Activated CD4-positive, alpha-beta memory T cell treated with anti-CD3 and anti-CD28 coated beads for 36 hours (primary cell): ENCODE data around the gene COMP. TPM values are rescaled to one million over a fixed set of nuclear protein-coding genes. Genes with fewer than 3 reads are reported as not detected.
"Not testable (repeated sequence)": the region's sequence is repeated elsewhere in the genome, so short reads cannot be mapped to it uniquely, and the experiment has no call there.

Experiments
- CTCF ChIA-PET: fragments of 350-600 bp; sonication (Branson Sonifier 250); formaldehyde crosslinking; loops from one replicate; lab custom pipeline; 2021; ENCODE audit warnings: antibody characterized with exemption, inconsistent platforms; lab: Charles Lee
- POLR2A ChIA-PET: fragments of 350-600 bp; sonication (Branson Sonifier 250); formaldehyde crosslinking; loops from one replicate; lab custom pipeline; 2021; ENCODE audit warnings: antibody characterized with exemption; lab: Charles Lee
- DNase-seq: peaks from one replicate; pipeline ENCODE4 v3.0.0-alpha.2; 2020
- H3K27ac Mint-ChIP-seq: one replicate; pipeline ENCODE4 v1.8.0; 2021; ENCODE audit warnings: mixed read lengths
- H3K27me3 Mint-ChIP-seq: one replicate; pipeline ENCODE4 v1.8.0; 2021; ENCODE audit warnings: mixed read lengths
- H3K36me3 Mint-ChIP-seq: one replicate; pipeline ENCODE4 v1.8.0; 2021; ENCODE audit warnings: mixed read lengths
- H3K4me1 Mint-ChIP-seq: one replicate; pipeline ENCODE4 v1.8.0; 2021; ENCODE audit warnings: low read depth, mixed read lengths
- H3K4me3 Mint-ChIP-seq: one replicate; pipeline ENCODE4 v1.8.0; 2021; ENCODE audit warnings: mild to moderate bottlenecking, mixed read lengths
- H3K9me3 Mint-ChIP-seq: one replicate; pipeline ENCODE4 v1.8.0; 2021; ENCODE audit warnings: mixed read lengths
- intact Hi-C: fragments of 100-400 bp; cut with micrococcal nuclease; formaldehyde crosslinking; loops from one replicate; pipeline ENCODE4 v1.15.1; 2023
- total RNA-seq, 2 experiments: library from RNA; stranded (reverse); gene quantifications; one replicate each; pipeline ENCODE4 v1.2.3, GENCODE V29; 2021

The COMP gene
- total RNA-seq, 2 experiments from 2014 or later = not detected

DNA sequence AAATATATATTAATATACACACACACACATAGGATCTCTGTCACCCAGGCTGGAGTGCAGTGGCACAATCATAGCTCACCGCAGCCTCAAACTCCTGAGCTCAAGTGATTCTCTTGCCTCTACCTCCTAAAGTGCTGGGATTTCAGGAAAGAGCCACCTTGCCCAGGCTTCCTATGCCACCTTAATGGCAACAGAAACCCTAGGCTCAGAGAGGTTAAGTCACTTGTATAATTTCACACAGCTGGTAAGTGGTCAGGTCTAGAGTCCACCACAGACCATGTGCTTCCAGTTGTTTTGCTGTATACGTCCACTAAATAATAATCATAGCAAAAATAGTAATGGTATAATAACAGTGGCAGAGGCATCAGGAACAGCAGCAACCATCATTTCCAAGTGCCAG, 39.4 kb upstream of the COMP start:
- no peak for DNase-seq
- POLR2A ChIA-PET = interaction anchor here (3.5 kb wide), 1 partner anchor 15 kb away, joined by 53 read pairs; no protein-coding TSS in a partner anchor
- H3K27ac Mint-ChIP-seq = no peak overlapping the region
- CTCF ChIA-PET = interaction anchor here (1.8 to 14.0 kb wide), 3 partner anchors 15 to 242 kb away, joined by 5 to 135 read pairs (median 5); partner anchors contain the start of gene REX1BD
- no peaks in the 10 kb centered on the region for H3K27me3 Mint-ChIP-seq
- H3K36me3 Mint-ChIP-seq = peaks cover 20% of the 10 kb centered on the region
- intact Hi-C loops = loop anchor here (5.0 kb wide), 4 partner anchors 87 to 243 kb away; partner anchors contain the start of genes COPE, CRTC1, DDX49 and KLHL26
- H3K4me3 Mint-ChIP-seq = no peak overlapping the region
- H3K9me3 Mint-ChIP-seq = peaks cover 4% of the 10 kb centered on the region
- H3K4me1 Mint-ChIP-seq = peaks cover 20% of the 10 kb centered on the region

DNA sequence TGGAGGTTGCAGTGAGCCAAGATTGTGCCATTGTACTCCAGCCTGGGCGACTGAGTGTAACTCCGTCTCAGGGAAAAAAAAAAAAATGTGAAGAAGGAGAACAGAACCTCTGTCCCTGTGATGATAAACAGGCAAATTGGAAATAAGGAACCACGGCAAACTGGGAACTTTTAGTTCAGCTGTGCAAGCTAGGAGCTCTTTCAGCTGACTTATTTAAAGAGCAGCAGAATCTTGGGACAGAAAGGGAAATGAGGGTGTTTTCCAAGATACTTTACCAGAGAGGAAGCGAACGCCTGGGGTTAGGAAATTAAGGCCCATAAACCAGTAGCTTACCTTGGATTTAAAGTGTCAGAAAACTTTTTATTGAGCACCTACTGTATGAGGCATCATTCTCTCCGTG, 37.7 kb upstream of the COMP start:
- intact Hi-C loops = no loop called here
- DNase-seq = no peak
- ChIA-PET POLR2A (interaction anchor here (0.7 kb wide), 1 partner anchor 13 kb away, joined by 3 read pairs; no protein-coding TSS in a partner anchor), CTCF (interaction anchor here (0.6 to 14.0 kb wide), 4 partner anchors 10 to 69 kb away, joined by 3 to 135 read pairs (median 4); no protein-coding TSS in a partner anchor)
- H3K9me3 Mint-ChIP-seq = peaks cover 4% of the 10 kb centered on the region
- H3K4me3 Mint-ChIP-seq = no peak overlapping the region
- H3K36me3 Mint-ChIP-seq = peaks cover 8% of the 10 kb centered on the region
- no peaks in the 10 kb centered on the region for H3K27me3 Mint-ChIP-seq
- H3K4me1 Mint-ChIP-seq = peaks cover 5% of the 10 kb centered on the region
- no peak overlapping the region for H3K27ac Mint-ChIP-seq

DNA sequence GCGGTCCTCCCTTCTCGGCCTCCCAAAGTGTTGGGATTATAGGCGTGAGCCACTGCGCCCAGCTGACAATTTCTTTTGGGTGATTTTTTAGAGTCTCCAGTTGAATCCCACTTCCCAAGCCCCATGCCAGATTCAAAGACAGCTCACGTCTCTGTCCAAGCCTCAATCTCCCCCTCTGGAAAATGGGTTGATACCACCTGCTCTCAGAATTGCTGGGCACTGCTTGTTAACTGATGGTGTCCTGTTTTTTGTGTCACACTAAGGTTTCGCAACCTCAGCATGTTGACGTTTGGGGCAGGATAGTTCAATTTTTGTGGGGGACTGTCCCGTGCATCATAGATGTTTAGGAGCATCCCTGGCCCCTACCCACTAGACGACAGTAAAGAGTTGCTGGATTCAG, 26.5 kb upstream of the COMP start:
- no peaks in the 10 kb centered on the region for H3K4me1 Mint-ChIP-seq
- no peak overlapping the region for H3K27ac Mint-ChIP-seq
- POLR2A ChIA-PET = no interaction called here
- no peak for DNase-seq
- no peaks in the 10 kb centered on the region for H3K36me3 Mint-ChIP-seq
- no peak overlapping the region for H3K4me3 Mint-ChIP-seq
- no peaks in the 10 kb centered on the region for H3K27me3 Mint-ChIP-seq
- H3K9me3 Mint-ChIP-seq = no peaks in the 10 kb centered on the region
- CTCF ChIA-PET = no interaction called here
- intact Hi-C loops = no loop called here

DNA sequence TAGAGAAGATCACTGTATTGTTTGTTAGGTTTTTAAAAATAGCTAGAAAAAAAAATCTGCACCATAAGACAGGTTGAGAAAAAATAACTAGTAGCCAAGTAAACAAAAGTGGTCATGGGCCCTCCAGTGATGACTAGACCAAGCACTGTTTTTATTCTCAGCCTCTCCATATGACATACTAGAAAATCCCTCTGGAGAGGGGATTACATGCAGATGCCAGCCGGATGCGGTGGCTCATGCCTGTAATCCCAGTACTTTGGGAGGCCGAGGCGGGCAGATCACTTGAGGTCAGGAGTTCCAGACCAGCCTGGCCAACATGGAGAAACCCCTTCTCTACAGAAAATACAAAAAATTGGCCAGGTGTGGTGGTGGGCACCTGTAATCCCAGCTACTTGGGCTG, 25.5 kb upstream of the COMP start:
- DNase-seq, intact Hi-C loops, H3K4me3 Mint-ChIP-seq, POLR2A ChIA-PET, H3K9me3 Mint-ChIP-seq, H3K36me3 Mint-ChIP-seq, H3K27me3 Mint-ChIP-seq, CTCF ChIA-PET, H3K27ac Mint-ChIP-seq, H3K4me1 Mint-ChIP-seq: not testable (repeated sequence)

DNA sequence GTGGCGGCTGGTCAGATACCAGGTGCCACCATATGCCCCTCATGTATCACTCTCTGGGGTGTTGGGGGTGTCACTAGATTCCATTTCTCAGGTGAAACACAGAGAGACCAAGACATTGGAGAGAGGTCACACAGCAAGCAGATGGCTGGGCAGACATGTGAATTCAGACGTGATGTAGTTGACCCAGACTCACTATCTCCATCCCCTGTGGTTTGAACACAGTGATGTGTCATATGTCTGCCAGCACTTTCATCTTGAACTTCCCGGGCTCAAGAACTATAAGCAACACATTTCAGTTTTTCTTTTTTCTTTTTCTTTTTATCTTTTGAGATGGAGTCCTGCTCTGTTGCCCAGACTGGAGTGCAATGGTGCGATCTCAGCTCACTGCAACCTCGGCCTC, 24.6 kb upstream of the COMP start:
- Mint-ChIP-seq H3K27me3 (no peaks in the 10 kb centered on the region), H3K4me3 (no peak overlapping the region), H3K4me1 (no peaks in the 10 kb centered on the region), H3K36me3 (no peaks in the 10 kb centered on the region), H3K27ac (no peak overlapping the region), H3K9me3 (no peaks in the 10 kb centered on the region)
- no peak for DNase-seq
- ChIA-PET CTCF (interaction anchor here (0.6 kb wide), 1 partner anchor 33 kb away, joined by 3 read pairs; no protein-coding TSS in a partner anchor), POLR2A (interaction anchor here (0.7 kb wide), 1 partner anchor 182 kb away, joined by 3 read pairs; no protein-coding TSS in a partner anchor)
- intact Hi-C loops = no loop called here

DNA sequence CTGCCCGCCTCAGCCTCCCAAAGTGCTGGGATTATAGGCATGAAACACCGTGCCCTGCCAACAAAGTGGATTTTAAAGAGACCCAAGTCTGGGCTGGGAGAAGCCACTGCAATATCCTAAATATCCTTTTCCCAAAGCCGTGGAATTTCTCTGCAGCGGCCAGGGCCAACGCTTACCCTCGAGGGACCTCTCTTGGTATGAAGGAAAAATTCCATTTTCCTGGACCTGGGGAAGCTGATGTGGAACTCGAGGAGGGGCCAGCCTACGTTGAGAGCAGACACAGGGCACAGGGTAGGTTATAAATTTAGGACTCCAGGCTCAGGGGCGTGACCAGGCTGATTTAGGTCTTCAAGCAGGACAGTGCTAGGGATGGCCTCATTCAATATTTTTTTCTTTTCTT, 23.0 kb upstream of the COMP start:
- H3K4me1 Mint-ChIP-seq = peaks cover 3% of the 10 kb centered on the region
- H3K27me3 Mint-ChIP-seq = no peaks in the 10 kb centered on the region
- intact Hi-C loops = no loop called here
- ChIA-PET CTCF (no interaction called here), POLR2A (no interaction called here)
- H3K27ac Mint-ChIP-seq = no peak overlapping the region
- no peaks in the 10 kb centered on the region for H3K9me3 Mint-ChIP-seq
- H3K4me3 Mint-ChIP-seq = no peak overlapping the region
- no peaks in the 10 kb centered on the region for H3K36me3 Mint-ChIP-seq
- DNase-seq = no peak

DNA sequence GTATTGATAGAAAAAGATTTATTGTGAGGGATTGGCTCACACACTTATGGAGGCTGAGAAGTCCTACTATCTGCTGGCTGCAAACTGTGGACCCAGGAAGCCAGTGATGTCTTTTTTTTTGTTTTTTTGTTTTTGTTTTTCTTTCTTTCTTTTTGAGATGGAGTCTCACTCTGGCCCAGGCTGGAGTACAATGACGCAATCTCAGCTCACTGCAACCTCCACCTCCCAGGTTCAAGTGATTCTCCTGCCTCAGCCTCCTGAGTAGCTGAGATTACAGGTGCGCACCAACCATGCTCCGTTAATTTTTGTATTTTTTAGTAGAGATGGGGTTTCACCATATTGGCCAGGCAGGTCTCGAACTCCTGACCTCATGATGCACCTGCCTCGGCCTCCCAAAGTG, 20.5 kb upstream of the COMP start:
- H3K27ac Mint-ChIP-seq, H3K27me3 Mint-ChIP-seq, POLR2A ChIA-PET, H3K4me1 Mint-ChIP-seq, DNase-seq, H3K9me3 Mint-ChIP-seq, H3K4me3 Mint-ChIP-seq, intact Hi-C loops, H3K36me3 Mint-ChIP-seq: not testable (repeated sequence)
- CTCF ChIA-PET = interaction anchor here (1.6 kb wide), 1 partner anchor 35 kb away, joined by 6 read pairs; no protein-coding TSS in a partner anchor

DNA sequence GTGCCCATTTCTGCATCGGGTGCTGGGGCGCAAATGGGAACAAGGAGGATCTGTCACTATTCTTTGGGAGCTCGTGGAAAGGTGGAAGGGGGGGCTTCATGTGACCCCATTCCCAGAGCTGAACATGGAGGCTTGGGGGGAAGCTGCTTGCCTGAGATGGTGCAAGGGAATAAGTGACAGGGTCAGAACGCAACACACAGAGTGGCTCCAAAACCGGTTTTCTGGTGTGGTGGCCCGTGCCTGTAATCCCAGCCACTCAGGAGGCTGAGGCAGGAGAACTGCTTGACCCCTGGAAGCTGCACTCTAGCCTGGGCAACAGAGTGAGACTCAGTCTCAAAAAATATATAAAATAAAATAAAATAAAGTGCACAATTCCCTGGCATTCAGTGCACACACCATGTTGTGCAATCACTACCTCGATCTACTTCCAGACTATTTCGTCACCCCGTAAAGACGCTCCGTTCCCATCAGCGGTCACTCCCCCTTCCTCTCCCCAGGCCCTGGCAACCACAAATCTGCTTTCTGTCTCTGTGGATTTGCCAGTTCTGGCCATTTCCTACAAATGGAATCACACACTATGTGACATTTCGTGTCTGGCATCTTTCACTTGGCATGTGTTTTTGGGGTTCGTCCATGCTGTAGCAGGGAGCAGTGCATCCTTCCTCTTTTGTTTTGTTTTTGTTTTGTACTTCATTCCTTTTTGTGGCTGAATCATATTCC, 18.2 kb upstream of the COMP start:
- Mint-ChIP-seq H3K27me3 (peaks cover 3% of the 10 kb centered on the region), H3K4me1 (peaks cover 3% of the 10 kb centered on the region), H3K36me3 (no peaks in the 10 kb centered on the region), H3K4me3 (no peak overlapping the region), H3K9me3 (no peaks in the 10 kb centered on the region), H3K27ac (no peak overlapping the region)
- POLR2A ChIA-PET = no interaction called here
- CTCF ChIA-PET = interaction anchor here (1.2 kb wide), 1 partner anchor 38 kb away, joined by 3 read pairs; no protein-coding TSS in a partner anchor
- DNase-seq = no peak
- intact Hi-C loops = no loop called here

DNA sequence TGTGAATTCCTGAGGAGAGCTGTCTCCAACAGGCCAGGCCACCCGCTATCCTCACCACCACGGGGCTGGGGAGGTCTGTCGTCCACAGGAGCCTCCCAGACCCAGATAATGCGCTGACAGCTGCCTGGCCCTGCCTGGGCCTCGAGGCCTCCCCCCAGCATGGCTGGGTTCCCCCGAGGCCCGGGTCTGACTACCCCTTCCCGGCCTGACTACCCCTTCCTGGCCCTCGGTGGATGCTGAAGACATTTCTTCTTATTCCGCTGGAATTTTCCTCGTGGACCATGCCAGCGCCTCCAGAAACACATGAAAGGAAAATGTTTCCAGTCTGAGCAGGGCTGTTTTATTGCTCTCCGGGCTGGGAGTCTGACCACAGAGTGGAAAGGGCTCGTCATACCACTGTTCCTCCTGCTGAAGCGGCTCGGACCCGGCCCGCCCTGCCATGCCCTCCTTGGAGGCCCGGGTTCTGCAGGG, 16.8 kb upstream of the COMP start:
- Mint-ChIP-seq H3K27me3 (peaks cover 3% of the 10 kb centered on the region), H3K4me1 (peaks cover 3% of the 10 kb centered on the region), H3K9me3 (no peaks in the 10 kb centered on the region), H3K36me3 (no peaks in the 10 kb centered on the region), H3K27ac (no peak overlapping the region), H3K4me3 (no peak overlapping the region)
- DNase-seq = no peak
- CTCF ChIA-PET = no interaction called here
- POLR2A ChIA-PET = no interaction called here
- intact Hi-C loops = no loop called here

DNA sequence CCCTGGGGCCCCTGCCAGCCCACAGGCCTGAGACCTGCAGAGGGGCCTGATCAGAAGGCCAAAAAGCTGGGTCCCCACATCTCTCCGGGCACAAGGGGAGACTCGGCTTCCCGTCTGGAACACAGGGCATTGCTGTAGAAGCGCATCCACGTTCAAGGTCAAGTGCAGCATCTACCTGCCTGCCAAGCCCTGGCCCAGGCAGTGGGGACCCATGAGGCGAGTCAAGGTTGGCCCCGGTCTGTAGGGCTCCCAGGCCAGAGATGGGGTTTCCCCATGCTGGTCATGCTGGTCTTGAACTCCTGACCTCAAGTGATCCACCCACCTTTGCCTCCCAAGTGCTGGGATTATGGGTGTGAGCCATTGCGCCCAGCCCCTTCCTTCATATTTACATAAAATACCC, 13.5 kb upstream of the COMP start:
- no peaks in the 10 kb centered on the region for H3K9me3 Mint-ChIP-seq
- intact Hi-C loops = no loop called here
- no peaks in the 10 kb centered on the region for H3K36me3 Mint-ChIP-seq
- CTCF ChIA-PET = no interaction called here
- H3K4me1 Mint-ChIP-seq = peaks cover 3% of the 10 kb centered on the region
- H3K27ac Mint-ChIP-seq = no peak overlapping the region
- H3K4me3 Mint-ChIP-seq = no peak overlapping the region
- H3K27me3 Mint-ChIP-seq = peaks cover 3% of the 10 kb centered on the region
- DNase-seq = no peak
- POLR2A ChIA-PET = no interaction called here

DNA sequence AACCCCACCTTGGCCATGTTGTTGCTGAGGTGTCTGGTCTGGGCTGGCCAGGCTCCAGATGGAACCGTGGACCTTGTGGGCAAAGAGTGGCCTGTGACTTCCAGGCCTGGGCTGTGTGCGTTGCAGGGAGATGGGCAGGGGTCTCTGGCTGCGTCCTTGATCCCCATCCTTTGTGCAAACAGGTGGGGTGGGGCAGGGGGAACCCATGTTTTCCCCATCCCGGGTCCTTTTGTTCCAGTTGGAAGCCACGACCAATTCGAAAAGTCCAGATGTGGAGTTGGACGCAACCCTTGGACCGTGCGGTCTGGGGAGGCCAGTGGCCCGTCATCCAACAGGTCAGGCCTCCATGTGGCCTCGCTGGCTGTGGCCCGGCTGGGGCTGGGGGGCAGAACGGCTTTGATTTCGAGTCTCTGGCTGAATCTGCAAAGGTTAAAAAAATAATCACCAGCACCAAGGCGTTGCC, 13.1 kb upstream of the COMP start:
- ChIA-PET POLR2A (no interaction called here), CTCF (no interaction called here)
- no peak for DNase-seq
- no peaks in the 10 kb centered on the region for H3K9me3 Mint-ChIP-seq
- H3K27ac Mint-ChIP-seq = no peak overlapping the region
- H3K4me1 Mint-ChIP-seq = no peaks in the 10 kb centered on the region
- H3K27me3 Mint-ChIP-seq = peaks cover 3% of the 10 kb centered on the region
- no peak overlapping the region for H3K4me3 Mint-ChIP-seq
- no peaks in the 10 kb centered on the region for H3K36me3 Mint-ChIP-seq
- intact Hi-C loops = no loop called here

DNA sequence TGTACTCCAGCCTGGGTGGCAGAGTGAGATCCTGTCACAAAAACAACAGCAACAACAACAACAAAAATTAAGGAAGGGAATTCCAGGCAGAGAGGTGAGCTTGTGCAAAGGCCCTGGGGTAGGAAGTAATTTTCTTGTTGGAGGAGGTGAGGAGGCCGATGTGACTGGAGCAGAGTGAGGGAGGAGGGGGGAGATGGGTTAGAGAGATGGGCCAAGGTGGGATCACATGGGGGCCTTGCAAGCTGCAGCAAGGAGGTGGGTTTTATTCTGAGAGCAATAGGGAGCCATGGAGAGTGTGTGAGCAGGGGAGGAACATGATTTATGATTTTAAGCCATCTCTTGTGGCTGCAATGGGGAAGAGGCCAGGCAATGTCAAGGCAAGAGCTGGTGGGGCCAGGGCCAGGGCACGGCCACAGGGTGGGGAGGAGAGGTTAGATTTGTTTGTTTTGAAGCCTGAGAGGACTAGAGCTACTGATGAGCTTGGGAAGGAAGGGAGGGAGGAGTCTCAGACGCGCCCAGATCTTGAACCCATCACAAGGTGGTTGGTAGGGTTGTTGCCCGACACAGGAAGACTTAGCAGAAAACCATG, 12.5 kb upstream of the COMP start:
- Mint-ChIP-seq H3K4me3 (no peak overlapping the region), H3K27ac (no peak overlapping the region), H3K36me3 (no peaks in the 10 kb centered on the region), H3K4me1 (no peaks in the 10 kb centered on the region), H3K27me3 (peaks cover 3% of the 10 kb centered on the region), H3K9me3 (no peaks in the 10 kb centered on the region)
- ChIA-PET CTCF (interaction anchor here (0.7 kb wide), 1 partner anchor 25 kb away, joined by 3 read pairs; no protein-coding TSS in a partner anchor), POLR2A (no interaction called here)
- no peak for DNase-seq
- intact Hi-C loops = no loop called here
